HCEC 1CT (cell line): ENCODE data around the gene GOLIM4.
"Not testable (repeated sequence)": the region's sequence is repeated elsewhere in the genome, so short reads cannot be mapped to it uniquely, and the experiment has no call there.

ENCODE experiments used
- DNase-seq: peaks from one replicate; pipeline ENCODE4 v3.0.0-alpha.2; 2017

Gene GOLIM4

GRCh38 chr3:168040607-168041208, 55.0 kb downstream of the GOLIM4 start:
- DNase-seq = peak; percentile 78

- DNase-seq = no peak
Observed at GRCh38 chr3:168037020-168037419, 58.7 kb downstream of the GOLIM4 start.

- no peak for DNase-seq
Observed at GRCh38 chr3:168036619-168037018, 59.1 kb downstream of the GOLIM4 start.

- DNase-seq = peak; percentile 74
Observed at GRCh38 chr3:168034152-168034928, 61.4 kb downstream of the GOLIM4 start.

- DNase-seq = no peak
Observed at GRCh38 chr3:168030577-168030976, 65.1 kb downstream of the GOLIM4 start.

DNA sequence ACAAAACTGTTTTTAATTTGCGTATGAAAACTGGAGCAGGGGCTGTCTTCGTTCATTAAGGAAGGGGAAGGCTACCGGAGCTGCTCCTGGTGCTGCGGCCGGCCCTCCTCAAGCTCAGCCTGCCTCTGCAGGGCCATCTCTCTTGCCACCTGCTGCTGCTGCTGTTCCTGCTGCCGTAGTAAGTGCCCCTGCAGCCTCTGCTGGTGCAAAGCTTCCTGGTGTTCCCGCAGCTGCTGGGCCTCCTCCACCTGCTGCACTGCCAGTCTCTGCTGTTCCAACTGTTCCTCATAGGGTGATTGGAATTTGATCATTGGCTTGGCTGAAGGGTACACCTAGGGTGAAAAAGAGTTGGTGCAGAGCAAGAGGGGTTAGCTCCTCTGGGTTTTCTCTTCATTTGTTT, 66.0 kb downstream of the GOLIM4 start:
- no peak for DNase-seq

GRCh38 chr3:168028086-168028485, 67.6 kb downstream of the GOLIM4 start:
- DNase-seq = no peak

DNA sequence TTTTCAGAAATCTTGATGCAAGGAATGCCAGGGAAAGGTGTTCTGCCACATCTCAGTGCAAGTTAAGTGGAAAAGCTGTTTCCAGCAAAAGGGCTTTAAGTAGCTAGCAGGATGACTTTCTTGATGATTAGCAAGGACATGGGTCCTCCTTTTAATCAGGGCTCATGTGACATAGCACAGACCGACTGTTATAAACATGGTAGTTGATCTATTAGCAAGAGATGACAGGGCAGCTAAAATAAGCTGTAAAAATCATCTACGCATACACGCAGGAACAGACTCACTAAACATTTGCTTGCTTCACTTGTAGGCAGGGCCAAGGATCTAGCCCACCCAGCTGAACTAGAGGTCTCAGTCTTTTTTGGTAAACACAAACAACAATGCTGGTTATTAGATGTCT, 69.0 kb downstream of the GOLIM4 start:
- no peak for DNase-seq

- peak; percentile 67 for DNase-seq
Observed at GRCh38 chr3:168025076-168025475, 70.6 kb downstream of the GOLIM4 start.

GRCh38 chr3:168024537-168024941, 71.2 kb downstream of the GOLIM4 start:
- DNase-seq = peak; percentile 95

GRCh38 chr3:168021737-168022450, 73.8 kb downstream of the GOLIM4 start:
- DNase-seq = no peak

- DNase-seq = not testable (repeated sequence)
Observed at GRCh38 chr3:168011280-168011679, 84.4 kb downstream of the GOLIM4 start.

GRCh38 chr3:168006584-168006983, 89.1 kb downstream of the GOLIM4 start:
- no peak for DNase-seq

DNA sequence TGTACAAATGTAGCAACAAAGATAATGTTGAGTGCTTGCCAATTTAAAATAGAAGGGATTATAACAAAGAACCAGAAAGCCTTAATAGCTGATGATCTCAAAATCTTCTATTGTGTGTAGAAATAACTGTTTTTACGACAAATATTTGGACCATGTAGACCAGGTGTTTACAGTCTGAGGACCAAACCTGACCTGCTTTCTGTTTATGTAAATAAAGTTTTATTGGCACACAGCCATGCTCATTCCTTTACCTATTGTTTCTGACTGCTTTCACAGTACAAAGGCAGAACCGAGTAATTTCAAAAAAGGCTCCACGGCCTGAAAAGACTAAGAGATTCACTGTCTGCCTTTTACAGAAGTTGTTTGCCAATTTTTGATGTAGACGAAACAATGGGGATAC, 91.8 kb downstream of the GOLIM4 start:
- DNase-seq = no peak

GRCh38 chr3:168002786-168003368, 92.8 kb downstream of the GOLIM4 start:
- DNase-seq = peak; percentile 64

- DNase-seq = no peak
Observed at GRCh38 chr3:168001244-168001643, 94.5 kb downstream of the GOLIM4 start.

- no peak for DNase-seq
Observed at GRCh38 chr3:167998253-167998652, 97.5 kb downstream of the GOLIM4 start.

DNA sequence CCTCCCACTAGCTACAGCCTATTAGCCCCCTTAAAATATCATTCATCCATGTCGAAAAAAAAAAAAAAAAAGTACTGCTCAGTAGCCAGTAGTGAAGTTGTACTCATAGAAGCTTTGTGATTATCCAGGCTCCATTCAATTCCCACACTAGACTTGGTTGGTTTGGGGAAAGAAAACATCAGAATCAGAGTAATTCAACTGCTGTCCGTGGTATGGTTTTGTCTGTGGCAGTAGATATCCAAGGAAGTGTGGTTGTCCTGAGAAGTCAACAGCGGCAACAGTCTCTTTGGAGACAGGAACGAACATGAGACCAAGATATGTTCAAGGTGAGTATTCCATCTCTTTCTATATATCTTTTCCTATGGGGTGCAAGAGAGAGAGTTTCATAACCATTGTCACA, 99.2 kb downstream of the GOLIM4 start:
- DNase-seq = no peak

DNA sequence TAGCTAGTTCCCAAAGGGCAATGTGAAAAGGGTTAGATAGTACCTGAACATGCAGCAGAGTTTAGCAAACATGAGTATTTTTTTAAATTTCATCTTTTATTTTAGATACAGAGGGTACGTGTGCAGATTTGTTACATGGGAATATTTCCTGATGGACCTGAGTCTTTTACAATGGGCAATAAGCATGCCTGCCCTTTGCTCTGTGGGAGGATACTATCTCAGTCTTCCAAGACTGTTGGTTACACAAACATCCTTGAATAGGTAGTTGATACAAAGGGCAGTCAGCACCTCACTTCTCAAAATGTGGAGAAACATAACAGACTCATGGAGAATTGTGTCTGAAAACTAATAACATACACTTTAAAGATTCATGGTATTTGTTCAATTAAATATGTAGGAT, 103.3 kb downstream of the GOLIM4 start:
- DNase-seq = no peak

GRCh38 chr3:167991213-167991612, 104.5 kb downstream of the GOLIM4 start:
- no peak for DNase-seq

DNA sequence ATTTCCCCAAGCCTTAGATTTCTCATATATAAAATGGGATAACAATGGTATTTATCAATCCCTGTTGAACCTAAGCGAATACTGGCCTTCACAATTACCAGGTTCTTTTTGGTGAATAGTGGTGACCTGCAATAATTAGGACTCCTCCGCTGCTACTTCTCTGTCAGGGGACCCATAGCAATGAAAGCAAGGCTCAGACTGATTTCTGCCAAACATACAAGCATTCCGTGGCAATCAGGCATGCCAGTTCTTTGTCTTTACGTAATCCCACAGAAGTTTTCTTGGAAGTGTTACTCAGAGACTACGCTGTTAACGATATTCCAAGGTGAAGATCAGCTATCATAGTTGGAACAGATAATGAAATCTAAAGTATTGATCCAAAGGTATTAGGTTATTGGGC, 105.7 kb downstream of the GOLIM4 start:
- no peak for DNase-seq

DNA sequence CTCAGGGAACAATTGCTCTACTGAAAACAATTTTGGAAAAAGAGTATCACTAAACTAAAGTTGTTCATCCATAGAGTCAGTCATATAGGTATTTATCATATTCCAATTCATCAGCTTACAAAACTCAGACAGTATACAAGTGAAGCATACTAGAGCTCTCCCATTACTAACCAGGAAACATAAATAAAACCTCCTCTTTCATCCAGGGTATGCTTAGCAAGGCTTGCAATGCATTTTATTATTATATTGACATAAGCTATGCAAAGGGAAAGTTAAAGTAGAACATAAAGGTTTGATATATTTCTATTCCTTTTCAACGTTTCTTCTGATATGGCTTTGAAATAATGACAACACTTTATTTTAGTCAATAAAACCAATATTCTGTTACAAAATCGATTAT, 106.7 kb downstream of the GOLIM4 start:
- no peak for DNase-seq

DNA sequence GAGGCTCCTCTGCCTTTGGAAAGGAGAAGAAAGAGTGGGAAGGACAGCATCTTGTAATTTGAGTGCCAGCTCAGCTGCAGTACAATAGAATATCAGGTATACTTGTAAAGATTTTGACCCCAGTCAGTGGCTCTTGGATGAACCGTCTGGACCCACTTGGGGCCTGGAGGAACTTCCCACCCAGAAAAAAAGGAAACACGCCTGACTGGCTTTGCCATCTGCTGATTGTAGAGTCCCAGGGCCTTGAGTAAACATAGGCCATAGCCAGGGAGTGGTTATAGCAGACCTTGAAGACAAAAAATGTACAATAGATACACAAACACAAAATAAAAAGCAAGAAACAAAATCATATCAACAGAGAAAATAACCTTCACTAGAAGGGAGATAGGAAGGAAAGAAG, 112.1 kb downstream of the GOLIM4 start:
- DNase-seq = no peak

- no peak for DNase-seq
Observed at GRCh38 chr3:167978486-167978885, 117.2 kb downstream of the GOLIM4 start.
